Erythroblast (primary cell): Measurements from ENCODE around the gene ACTR10.

Experiments used
- DNase-seq, 2 experiments: peaks; one replicate each; lab custom pipeline; 2025; lab: John Stamatoyannopoulos, UW
- GATA1 ChIP-seq: IDR thresholded peaks from 2 replicates; pipeline ENCODE4 v1.6.1; 2011; ENCODE audit warnings: low read depth, mild to moderate bottlenecking, control low read depth, low read length, moderate library complexity
- POLR2A ChIP-seq: IDR thresholded peaks from 2 replicates; pipeline ENCODE4 v1.6.1; 2011; ENCODE audit warnings: mild to moderate bottlenecking, low read length

ACTR10 gene

DNA sequence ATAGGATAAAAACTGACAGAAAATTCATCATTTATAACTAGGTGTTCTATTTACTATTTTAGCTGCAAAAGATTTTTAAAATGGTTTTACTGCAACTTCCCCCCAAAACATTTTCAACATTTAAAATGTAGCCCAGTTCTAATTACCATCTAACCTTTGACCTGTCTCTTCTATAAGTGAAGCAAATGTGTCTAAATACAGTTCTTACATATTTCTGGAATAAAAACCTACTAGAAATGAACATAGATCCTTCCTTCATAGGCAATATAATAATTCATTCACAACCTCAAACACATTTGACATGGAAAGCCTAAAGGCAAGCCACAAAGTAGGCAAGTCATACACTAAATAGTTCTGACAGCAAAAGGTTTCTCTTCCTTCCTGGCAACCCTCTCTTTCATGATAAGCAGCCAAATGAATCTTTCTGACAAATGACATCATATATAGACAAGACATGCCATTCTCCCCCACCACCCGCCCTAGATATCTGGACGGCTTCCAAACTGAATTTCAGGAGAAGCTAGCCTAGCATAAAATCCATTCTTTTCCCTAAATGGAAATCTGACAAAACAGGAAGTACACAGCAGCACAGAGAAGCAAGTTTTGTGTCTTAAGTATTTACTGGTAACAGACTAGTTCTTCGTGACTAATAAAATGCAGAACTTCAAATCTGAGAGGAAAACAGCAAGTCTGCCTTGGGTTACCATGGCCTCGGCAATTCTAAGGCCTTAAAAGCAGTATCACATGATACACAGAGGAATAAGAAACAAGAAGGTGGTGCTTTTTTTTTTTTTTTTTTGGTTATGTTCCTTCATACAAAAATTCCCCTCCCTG is 81.2 kb downstream of the ACTR10 start:
- peak; percentile 59 to 79 for DNase-seq
- TF ChIP-seq POLR2A (no peak), GATA1 (no peak)

DNA sequence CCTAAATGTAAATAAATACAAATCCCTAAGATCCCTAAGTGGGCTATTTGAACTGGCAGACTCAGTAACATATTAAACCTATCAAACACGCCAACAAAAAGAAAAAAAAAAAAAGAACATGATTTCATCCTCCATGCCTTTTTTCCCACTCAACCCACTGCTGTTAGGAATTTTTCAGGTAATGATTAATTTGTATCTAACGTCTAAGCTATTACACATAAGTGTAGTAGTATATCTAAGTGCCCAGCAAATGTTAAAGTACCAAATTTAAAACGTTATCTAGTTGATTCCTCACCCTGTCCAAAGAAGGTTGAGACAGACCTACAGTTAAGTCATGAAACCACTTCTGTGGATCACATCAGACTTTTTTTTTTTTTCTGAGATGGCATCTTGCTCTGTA is 82.0 kb downstream of the ACTR10 start:
- TF ChIP-seq POLR2A (no peak), GATA1 (no peak)
- no peak for DNase-seq

DNA sequence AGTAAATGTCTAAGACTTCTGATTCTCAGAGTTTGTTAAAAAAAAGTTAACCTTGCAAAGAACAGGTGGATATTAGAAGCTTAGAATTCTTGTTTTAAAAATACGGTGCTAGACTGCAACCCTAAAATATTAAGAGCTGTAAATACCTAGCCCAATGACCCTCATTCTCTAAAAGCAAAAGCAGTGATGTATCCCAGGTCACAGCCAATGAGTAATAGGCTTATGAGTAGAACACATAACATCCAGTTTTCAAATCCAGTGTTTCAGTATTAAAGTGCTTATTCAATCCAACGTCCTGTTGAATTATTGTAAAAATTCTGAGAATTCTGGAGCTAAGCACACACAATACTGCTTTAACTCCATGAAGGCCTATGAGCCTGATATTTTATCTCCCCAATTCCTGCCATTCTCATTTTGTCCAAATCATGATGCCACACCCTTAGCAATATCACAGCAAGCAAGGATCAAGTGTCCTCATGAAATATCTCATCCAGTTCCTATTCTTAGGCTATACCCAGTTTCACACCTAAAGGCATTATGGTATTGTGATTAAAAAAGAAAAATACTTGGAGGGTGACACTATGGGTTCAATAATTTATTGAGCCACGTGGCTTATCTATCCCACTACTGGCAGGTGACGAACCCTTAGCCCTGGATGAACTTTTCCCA is 83.1 kb downstream of the ACTR10 start:
- no peak for DNase-seq
- TF ChIP-seq POLR2A, result no peak
- no peak for TF ChIP-seq GATA1

DNA sequence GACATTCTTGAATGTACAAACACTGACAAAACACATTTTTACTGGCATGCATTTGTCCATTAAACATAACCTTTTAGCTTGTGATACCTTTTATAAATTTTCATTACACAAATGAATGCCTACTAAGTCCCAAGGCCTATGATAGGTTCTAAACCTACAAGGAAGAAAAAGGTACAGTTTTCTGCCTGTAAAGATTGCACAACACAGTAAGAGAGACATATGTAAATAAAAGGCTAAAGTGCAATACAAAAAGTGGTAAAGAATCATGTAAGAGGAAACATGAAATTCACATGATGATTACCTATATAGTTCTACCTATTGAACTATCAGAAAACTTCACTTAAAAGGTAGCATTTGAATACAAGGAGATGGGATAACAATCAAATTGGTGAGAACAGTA is 83.8 kb downstream of the ACTR10 start:
- TF ChIP-seq GATA1, result no peak
- TF ChIP-seq POLR2A, result no peak
- no peak for DNase-seq

DNA sequence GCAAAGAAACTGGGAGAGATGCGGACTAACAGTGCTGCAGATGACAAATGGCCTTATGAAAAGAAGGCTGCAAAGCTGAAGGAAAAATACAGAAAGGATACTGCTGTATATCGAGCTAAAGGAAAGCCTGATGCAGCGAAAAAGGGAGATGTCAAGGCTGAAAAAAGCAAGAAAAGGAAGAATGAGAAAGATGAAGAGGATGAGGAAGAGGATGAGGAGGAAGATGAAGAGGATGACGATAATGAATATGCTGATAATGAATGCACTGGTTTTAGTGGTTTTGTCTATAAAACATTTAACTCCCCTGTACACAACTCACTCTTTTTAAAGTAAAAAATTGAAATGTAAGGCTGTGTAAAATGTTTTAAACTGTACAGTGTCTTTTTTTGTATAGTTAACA is 85.2 kb downstream of the ACTR10 start:
- TF ChIP-seq GATA1 (no peak), POLR2A (no peak)

More for the DNA sequence above, 85.2 kb downstream of the ACTR10 start:
- no peak for DNase-seq
